ENCODE data around the gene TOR4A.

The TOR4A gene

DNA sequence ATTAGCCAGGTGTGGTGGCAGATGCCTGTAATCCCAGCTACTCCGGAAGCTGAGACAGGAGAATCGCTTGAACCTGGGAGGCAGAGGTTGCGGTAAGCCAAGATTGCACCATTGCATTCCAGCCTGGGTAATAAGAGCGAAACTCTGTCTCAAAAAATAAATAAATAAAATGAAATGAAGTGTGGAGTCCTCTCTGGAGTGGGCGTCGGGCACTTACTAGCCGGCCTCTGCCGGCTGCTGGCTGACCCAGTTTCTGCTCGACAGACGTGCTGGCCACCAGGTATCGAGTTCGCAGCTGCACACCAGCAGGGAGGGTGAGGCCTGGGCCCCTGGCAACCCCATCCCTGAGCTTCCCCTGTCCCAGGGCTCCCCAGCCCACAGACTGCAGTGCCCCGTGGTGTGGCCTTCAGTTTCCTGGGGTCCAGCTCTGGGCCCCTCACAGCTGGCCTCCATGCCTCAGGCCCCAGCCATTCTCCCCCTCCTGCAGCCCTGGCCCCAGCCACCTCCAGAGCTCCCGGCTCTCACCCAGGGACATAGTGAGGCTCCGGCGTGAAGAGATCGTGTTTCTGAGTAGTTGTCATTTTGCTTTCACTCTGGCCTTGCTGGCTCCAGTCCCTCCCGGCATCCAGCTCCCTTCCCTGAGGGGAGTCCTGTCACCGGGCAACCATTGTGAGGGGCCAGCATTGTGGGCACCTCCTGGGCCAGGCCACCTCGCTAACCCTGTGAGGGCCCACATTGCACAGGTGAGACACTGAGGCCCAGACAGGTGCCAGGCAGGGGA is 30.2 kb upstream of the TOR4A start:
- Histone ChIP-seq H3K4me1 (peaks cover 15% of the 10 kb centered on the region), H3K36me3 (peaks cover 17% of the 10 kb centered on the region), H3K27me3 (no peaks in the 10 kb centered on the region), H3K4me3 (ENCODE audit: low read depth, low read length) (no peak overlapping the region), H3K9me3 (no peaks in the 10 kb centered on the region)
- DNase-seq, result no peak
- TF ChIP-seq, protein P1, sequence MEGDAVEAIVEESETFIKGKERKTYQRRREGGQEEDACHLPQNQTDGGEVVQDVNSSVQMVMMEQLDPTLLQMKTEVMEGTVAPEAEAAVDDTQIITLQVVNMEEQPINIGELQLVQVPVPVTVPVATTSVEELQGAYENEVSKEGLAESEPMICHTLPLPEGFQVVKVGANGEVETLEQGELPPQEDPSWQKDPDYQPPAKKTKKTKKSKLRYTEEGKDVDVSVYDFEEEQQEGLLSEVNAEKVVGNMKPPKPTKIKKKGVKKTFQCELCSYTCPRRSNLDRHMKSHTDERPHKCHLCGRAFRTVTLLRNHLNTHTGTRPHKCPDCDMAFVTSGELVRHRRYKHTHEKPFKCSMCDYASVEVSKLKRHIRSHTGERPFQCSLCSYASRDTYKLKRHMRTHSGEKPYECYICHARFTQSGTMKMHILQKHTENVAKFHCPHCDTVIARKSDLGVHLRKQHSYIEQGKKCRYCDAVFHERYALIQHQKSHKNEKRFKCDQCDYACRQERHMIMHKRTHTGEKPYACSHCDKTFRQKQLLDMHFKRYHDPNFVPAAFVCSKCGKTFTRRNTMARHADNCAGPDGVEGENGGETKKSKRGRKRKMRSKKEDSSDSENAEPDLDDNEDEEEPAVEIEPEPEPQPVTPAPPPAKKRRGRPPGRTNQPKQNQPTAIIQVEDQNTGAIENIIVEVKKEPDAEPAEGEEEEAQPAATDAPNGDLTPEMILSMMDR (IDR thresholded peaks at IDR 0.05; ENCODE audit: low read depth, low read length), result no peak

DNA sequence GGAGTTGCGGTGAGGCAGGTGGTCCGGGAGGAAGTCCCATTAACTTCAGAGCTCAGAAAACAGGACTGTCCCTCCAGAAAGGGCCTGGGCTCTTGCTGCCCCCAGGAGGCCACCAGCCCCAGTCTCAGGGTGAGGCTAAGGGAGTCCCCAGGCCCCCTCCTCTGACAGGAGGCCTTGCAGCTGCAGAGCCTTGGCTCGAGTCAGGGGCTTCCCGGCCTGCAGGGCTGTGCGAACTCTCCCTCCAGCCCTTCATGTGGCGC is 29.7 kb upstream of the TOR4A start:
- H3K4me3 ChIP-seq (ENCODE audit: low read depth, low read length), result no peak overlapping the region
- no peaks in the 10 kb centered on the region for H3K27me3 ChIP-seq
- H3K9me3 ChIP-seq, result no peaks in the 10 kb centered on the region
- no peak for DNase-seq
- peaks cover 12% of the 10 kb centered on the region for H3K36me3 ChIP-seq
- H3K4me1 ChIP-seq, result peaks cover 12% of the 10 kb centered on the region
- TF ChIP-seq, protein P1 (IDR thresholded peaks at IDR 0.05; ENCODE audit: low read depth, low read length), result no peak

DNA sequence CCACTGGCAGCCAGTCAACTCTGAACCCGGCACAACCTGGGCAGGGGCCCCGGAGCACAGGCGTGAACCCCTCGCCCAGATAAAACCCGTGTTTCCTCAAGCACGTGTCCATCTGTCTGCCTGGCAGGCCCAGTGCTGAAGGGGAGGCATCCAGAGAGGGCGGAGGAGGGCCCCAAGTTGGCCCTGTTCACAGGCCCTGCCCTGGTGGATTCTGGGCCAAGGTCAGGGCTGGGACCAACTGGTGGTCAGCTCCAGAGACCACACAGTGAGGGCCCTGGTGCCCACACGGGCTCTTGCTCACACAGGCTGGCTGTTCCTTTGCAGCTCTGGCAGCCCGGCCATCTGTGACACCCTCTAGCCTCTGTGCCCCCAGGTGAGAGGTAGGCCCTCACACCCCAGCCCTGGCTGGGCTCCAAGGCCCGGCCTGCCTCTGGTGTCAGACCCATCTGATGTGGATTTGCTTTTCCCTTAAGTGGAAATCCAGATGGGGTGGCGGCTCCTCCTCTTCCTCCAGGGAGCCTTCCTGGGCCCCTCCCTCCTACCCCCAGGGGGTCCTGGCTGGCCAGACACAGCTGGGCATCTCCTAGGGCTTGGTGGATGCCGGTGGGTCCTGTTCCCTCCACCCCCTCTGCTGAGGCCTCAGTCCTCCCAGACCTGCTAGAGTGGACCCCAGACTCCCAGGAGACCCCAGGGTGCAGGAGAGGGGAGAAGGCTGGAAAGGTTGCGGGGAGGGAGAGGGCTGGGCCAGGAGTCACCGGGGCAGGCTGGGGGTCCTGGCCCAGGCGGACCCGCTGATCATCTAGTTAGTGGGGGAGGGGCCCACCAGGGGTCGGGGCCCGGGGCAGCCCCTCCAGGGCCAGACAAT is 27.0 kb upstream of the TOR4A start:
- no peaks in the 10 kb centered on the region for H3K9me3 ChIP-seq
- H3K4me1 ChIP-seq, result no peaks in the 10 kb centered on the region
- H3K27me3 ChIP-seq, result no peaks in the 10 kb centered on the region
- no peaks in the 10 kb centered on the region for H3K36me3 ChIP-seq
- H3K4me3 ChIP-seq (ENCODE audit: low read depth, low read length), result no peak overlapping the region
- TF ChIP-seq, protein P1 (IDR thresholded peaks at IDR 0.05; ENCODE audit: low read depth, low read length), result no peak
- no peak for DNase-seq

DNA sequence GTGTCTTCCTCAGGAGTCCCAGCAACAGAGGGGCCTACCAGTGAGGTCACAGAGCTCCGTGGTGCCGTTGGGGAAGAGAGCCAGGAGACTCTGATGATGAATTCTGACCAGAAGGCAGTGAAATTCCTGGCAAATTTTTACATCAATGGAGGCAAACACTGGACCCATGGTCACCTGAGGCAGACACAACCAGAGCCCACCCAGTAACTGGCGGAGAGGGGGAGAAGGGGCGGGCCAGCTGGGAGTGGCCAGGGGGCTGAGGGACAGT is 26.4 kb upstream of the TOR4A start, which contains the start of gene STPG3:
TSS of gene STPG3 (plus strand) at position 93 of the 268 bp plus-strand sequence. CDS start at position 94, 1 bp downstream.
- peaks cover under 1% of the 10 kb centered on the region; the same call in 1 of the 2 replicates for H3K36me3 ChIP-seq
- TF ChIP-seq, protein P1 (IDR thresholded peaks at IDR 0.05; ENCODE audit: low read depth, low read length), result no peak
- DNase-seq, result no peak
- no peak within 1 kb of the TSS for H3K4me3 ChIP-seq (ENCODE audit: low read depth, low read length)
- peaks cover under 1% of the 10 kb centered on the region; the same call in 1 of the 2 replicates for H3K4me1 ChIP-seq
- no peaks in the 10 kb centered on the region for H3K9me3 ChIP-seq
- no peaks in the 10 kb centered on the region for H3K27me3 ChIP-seq

DNA sequence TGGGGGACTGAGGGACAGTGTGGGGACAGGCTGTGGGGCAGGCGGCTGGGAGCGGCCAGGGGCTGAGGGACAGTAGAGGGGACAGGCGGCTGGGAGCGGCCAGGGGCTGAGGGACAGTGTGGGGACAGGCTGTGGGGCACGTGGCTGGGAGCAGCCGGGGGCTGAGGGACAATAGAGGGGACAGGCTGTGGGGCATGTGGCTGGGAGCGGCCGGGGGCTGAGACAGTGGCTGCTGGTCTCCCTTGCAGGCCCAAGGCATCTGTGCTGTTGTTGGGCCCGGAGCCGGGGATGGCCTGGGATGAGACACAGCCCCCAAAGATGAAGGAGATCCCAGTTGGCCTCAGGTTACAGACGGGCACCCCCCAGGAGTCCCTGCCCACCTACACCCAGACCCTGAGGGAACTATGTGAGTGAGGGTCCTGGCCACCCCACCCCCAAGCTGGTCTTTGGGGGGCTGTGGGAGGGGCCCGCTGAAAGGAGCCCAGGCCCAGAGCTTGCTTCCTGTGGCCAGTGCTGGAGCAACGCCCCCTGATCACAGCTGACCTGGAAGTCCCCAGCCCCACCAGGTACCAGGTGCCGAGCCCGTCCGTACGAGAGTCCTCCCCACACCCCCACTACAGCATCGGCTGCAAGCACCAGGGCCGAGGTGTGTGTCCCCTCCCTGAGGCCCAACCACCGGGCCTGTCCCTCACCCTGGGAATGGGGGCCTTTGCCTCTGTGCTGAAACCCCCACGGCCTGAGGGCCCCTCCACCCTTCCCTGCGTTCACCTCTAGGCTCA is 25.8 kb upstream of the TOR4A start:
- Histone ChIP-seq H3K4me3 (ENCODE audit: low read depth, low read length) (no peak overlapping the region), H3K9me3 (no peaks in the 10 kb centered on the region), H3K27me3 (no peaks in the 10 kb centered on the region), H3K36me3 (peaks cover 6% of the 10 kb centered on the region), H3K4me1 (peaks cover 4% of the 10 kb centered on the region)
- TF ChIP-seq, protein P1 (IDR thresholded peaks at IDR 0.05; ENCODE audit: low read depth, low read length), result no peak
- no peak for DNase-seq
